Calu3 (cell line): ENCODE results near the gene SORBS1. TPM values are rescaled to one million over a fixed set of nuclear protein-coding genes. Genes with fewer than 3 reads are reported as not detected.

Source experiments
- BruUV-seq: library from RNA; stranded (reverse); fragments of 400-500 nt; replicated peaks from 2 replicates; lab custom pipeline; 2021; lab: Mats Ljungman, UMichigan
- CTCF ChIA-PET: fragments of 300-600 bp; sonication (Branson Sonifier 250); formaldehyde crosslinking; loops from one replicate; lab custom pipeline; 2022; ENCODE audit warnings: antibody characterized with exemption; lab: Charles Lee
- DNase-seq: peaks from one replicate; pipeline ENCODE4 v3.0.0; 2022
- H3K27ac Mint-ChIP-seq: one replicate; pipeline ENCODE4 v1.8.0; 2022; ENCODE audit warnings: mixed read lengths; ENCODE audit not compliant: unreplicated experiment
- H3K27me3 Mint-ChIP-seq: one replicate; pipeline ENCODE4 v1.8.0; 2022; ENCODE audit warnings: mixed read lengths; ENCODE audit not compliant: unreplicated experiment
- H3K36me3 Mint-ChIP-seq: one replicate; pipeline ENCODE4 v1.8.0; 2022; ENCODE audit warnings: mild to moderate bottlenecking, moderate library complexity, mixed read lengths; ENCODE audit not compliant: insufficient read depth, unreplicated experiment
- H3K4me1 Mint-ChIP-seq: one replicate; pipeline ENCODE4 v1.8.0; 2022; ENCODE audit warnings: mild to moderate bottlenecking, low read depth, mixed read lengths; ENCODE audit not compliant: unreplicated experiment
- H3K4me3 Mint-ChIP-seq: one replicate; pipeline ENCODE4 v1.8.0; 2022; ENCODE audit warnings: mild to moderate bottlenecking, low read depth, moderate library complexity, mixed read lengths; ENCODE audit not compliant: unreplicated experiment
- H3K9me3 Mint-ChIP-seq: one replicate; pipeline ENCODE4 v1.8.0; 2022; ENCODE audit warnings: low read depth, mixed read lengths; ENCODE audit not compliant: unreplicated experiment
- CTCF ChIP-seq: fragments of 200-600 bp; IDR thresholded peaks from one replicate; pipeline ENCODE4 v1.8.0; 2022; ENCODE audit warnings: antibody characterized with exemption; ENCODE audit not compliant: unreplicated experiment
- intact Hi-C: fragments of 100-400 bp; cut with micrococcal nuclease; formaldehyde crosslinking; loops from one replicate; pipeline ENCODE4 v1.10.0; 2022; ENCODE audit not compliant: unreplicated experiment
- total RNA-seq: library from RNA; stranded (reverse); gene quantifications from 2 replicates; pipeline ENCODE4 v1.2.3, GENCODE V29; 2022

SORBS1 gene
- total RNA-seq, 1 experiment from 2014 or later = 2.8 TPM

DNA sequence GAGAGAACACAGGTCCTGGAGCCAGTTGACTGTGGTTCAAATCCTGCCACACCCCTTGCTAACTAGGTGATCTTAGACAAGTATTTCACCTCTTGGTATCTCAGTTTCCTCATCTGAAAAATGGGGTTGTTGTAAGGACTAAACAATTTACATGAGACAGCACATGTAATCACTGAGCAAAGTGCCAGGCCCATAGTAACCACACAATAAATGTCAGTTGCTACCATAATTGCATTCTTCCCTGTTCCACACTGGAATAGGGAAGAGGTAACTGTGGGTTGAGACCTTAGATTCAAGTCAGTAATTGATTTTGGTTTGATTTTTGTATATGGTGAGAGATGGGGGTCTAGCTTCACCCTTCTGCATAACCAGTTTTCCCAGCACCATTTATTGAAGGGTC, 179.0 kb downstream of the SORBS1 start:
- no peaks in the 10 kb centered on the region for H3K9me3 Mint-ChIP-seq
- intact Hi-C loops = no loop called here
- H3K36me3 Mint-ChIP-seq = no peaks in the 10 kb centered on the region
- CTCF ChIA-PET = no interaction called here
- no peaks in the 10 kb centered on the region for H3K4me1 Mint-ChIP-seq
- no peak for TF ChIP-seq CTCF
- no peaks in the 10 kb centered on the region for H3K27me3 Mint-ChIP-seq
- DNase-seq = no peak
- BruUV-seq = no TSS peak
- no peak overlapping the region for H3K27ac Mint-ChIP-seq
- H3K4me3 Mint-ChIP-seq = no peak overlapping the region

- Mint-ChIP-seq H3K4me3 (no peak overlapping the region), H3K4me1 (no peaks in the 10 kb centered on the region), H3K27ac (no peak overlapping the region), H3K27me3 (no peaks in the 10 kb centered on the region), H3K36me3 (no peaks in the 10 kb centered on the region), H3K9me3 (no peaks in the 10 kb centered on the region)
- intact Hi-C loops = no loop called here
- no peak for DNase-seq
- no peak for TF ChIP-seq CTCF
- CTCF ChIA-PET = interaction anchor here (0.6 to 0.9 kb wide), 2 partner anchors 8 to 225 kb away, joined by 3 to 5 read pairs; no protein-coding TSS in a partner anchor
- no TSS peak for BruUV-seq
Observed at GRCh38 chr10:95377950-95378349, 183.2 kb downstream of the SORBS1 start.

GRCh38 chr10:95375418-95375817, 185.8 kb downstream of the SORBS1 start:
- CTCF ChIA-PET = interaction anchor here (0.6 to 1.6 kb wide), 4 partner anchors 9 to 226 kb away, joined by 3 to 13 read pairs (median 5); no protein-coding TSS in a partner anchor
- no peak for DNase-seq
- Mint-ChIP-seq H3K27ac (no peak overlapping the region), H3K36me3 (no peaks in the 10 kb centered on the region), H3K27me3 (peaks cover 15% of the 10 kb centered on the region), H3K4me1 (no peaks in the 10 kb centered on the region), H3K9me3 (no peaks in the 10 kb centered on the region), H3K4me3 (no peak overlapping the region)
- BruUV-seq = no TSS peak
- intact Hi-C loops = no loop called here
- TF ChIP-seq CTCF = no peak

GRCh38 chr10:95374597-95375209, 186.5 kb downstream of the SORBS1 start:
- Mint-ChIP-seq H3K4me1 (no peaks in the 10 kb centered on the region), H3K9me3 (no peaks in the 10 kb centered on the region), H3K27me3 (peaks cover 22% of the 10 kb centered on the region), H3K36me3 (no peaks in the 10 kb centered on the region), H3K4me3 (no peak overlapping the region), H3K27ac (no peak overlapping the region)
- intact Hi-C loops = loop anchor here (1.0 to 5.0 kb wide), 2 partner anchors 58 to 227 kb away; no protein-coding TSS in a partner anchor
- BruUV-seq = no TSS peak
- CTCF ChIA-PET = interaction anchor here (0.6 to 1.6 kb wide), 7 partner anchors 10 to 227 kb away, joined by 3 to 13 read pairs (median 3); no protein-coding TSS in a partner anchor
- peak; percentile 73 for DNase-seq
- TF ChIP-seq CTCF = peak; percentile 55
